ENCODE data around the gene FCMR. TPM values are rescaled to one million over a fixed set of nuclear protein-coding genes. Genes with fewer than 3 reads are reported as not detected.

The FCMR gene
- total and polyA plus RNA-seq, 9 of the 15 experiments (the other 6 are each of a cell fraction or from before 2014, with no cell fraction given) = 0.11 to 0.82 (median 0.20) TPM; not detected in 5

- peaks cover 9 to 18% of the 10 kb centered on the region in 2 experiments; a peak in 4 of 5 replicates for H3K4me1 ChIP-seq (replicated peaks in 1 of 2; ENCODE audit: control insufficient read depth in 2 of 2, insufficient read depth in 2 of 2, low read length in 2 of 2)
- TF ChIP-seq XRCC4 (IDR thresholded peaks at IDR 0.05; ENCODE audit: extremely low read depth, insufficient read depth, insufficient read length) = no peak
- no peak for TF ChIP-seq MYC (IDR thresholded peaks at IDR 0.05; ENCODE audit: low read depth, low read length)
- no peak for TF ChIP-seq MYC (CRISPR knock-in tag; IDR thresholded peaks at IDR 0.05; ENCODE audit: borderline replicate concordance, low read depth)
- TF ChIP-seq MNT (conservative IDR thresholded peaks at IDR 0.05) = no peak
- no peak for TF ChIP-seq SIN3B (IDR thresholded peaks at IDR 0.05; ENCODE audit: low read depth)
- no peak for TF ChIP-seq ZEB2 (IDR thresholded peaks at IDR 0.05)
- TF ChIP-seq ELF1 (tag; IDR thresholded peaks at IDR 0.05) = no peak
- TF ChIP-seq MAFK (IDR thresholded peaks at IDR 0.05; ENCODE audit: low read length) = no peak
- no peak for TF ChIP-seq MED1 (CRISPR knock-in tag; IDR thresholded peaks at IDR 0.05; ENCODE audit: borderline replicate concordance)
- no peak for TF ChIP-seq POLR2H (tag; IDR thresholded peaks at IDR 0.05; ENCODE audit: low read depth)
- peak; percentile 82 to 92 (median 87) for TF ChIP-seq CTCF (IDR thresholded peaks at IDR 0.05 in 2 of 3, conservative IDR thresholded peaks at IDR 0.05 in 1 of 3; ENCODE audit: insufficient read depth in 2 of 3, low read depth in 1 of 3, low read length in 3 of 3)
- TF ChIP-seq POLR2A (conservative IDR thresholded peaks at IDR 0.05) = no peak
- TF ChIP-seq ETS1 (conservative IDR thresholded peaks at IDR 0.05; ENCODE audit: control insufficient read depth, low read depth, low read length) = no peak
- no peak for TF ChIP-seq HMG20B (CRISPR knock-in tag; IDR thresholded peaks at IDR 0.05)
- TF ChIP-seq ZNF140 (CRISPR knock-in tag; IDR thresholded peaks at IDR 0.05) = no peak
- TF ChIP-seq MCM5 (IDR thresholded peaks at IDR 0.05; ENCODE audit: low read depth) = no peak
- no peak for TF ChIP-seq ZNF436 (CRISPR knock-in tag; IDR thresholded peaks at IDR 0.05)
- no peak for TF ChIP-seq NR3C1 (CRISPR knock-in tag; IDR thresholded peaks at IDR 0.05)
- TF ChIP-seq FOXK2 (conservative IDR thresholded peaks at IDR 0.05 in 1 of 2, IDR thresholded peaks at IDR 0.05 in 1 of 2; ENCODE audit: low read depth in 2 of 2) = no peak
These were observed 14.3 kb downstream of the FCMR start for GRCh38 chr1:206907304-206907991.

More at GRCh38 chr1:206907304-206907991, 14.3 kb downstream of the FCMR start:
- H3K79me2 ChIP-seq (ENCODE audit: control insufficient read depth, insufficient read depth, low read length) = no peaks in the 10 kb centered on the region
- ATAC-seq = peak; percentile 89
- H3K4me3 ChIP-seq = no peak overlapping the region
- H3K4me2 ChIP-seq (ENCODE audit: insufficient read depth, low read length) = peak overlapping the region; percentile 92
- peak; percentile 80 to 87 (median 82) for DNase-seq (ENCODE audit: extremely low read depth in 1 of 4, low spot score in 3 of 4)
- intact Hi-C loops (cut with micrococcal nuclease) = no loop called here
- peak overlapping the region; percentile 28 to 30; a peak in 2 of 4 replicates for H3K9ac ChIP-seq (ENCODE audit: insufficient read depth in 1 of 2, low read depth in 2 of 2, low read length in 2 of 2)
- peak overlapping the region; percentile 99 for H2AFZ ChIP-seq (ENCODE audit: low read depth, low read length)
- H4K20me1 ChIP-seq (replicated peaks; ENCODE audit: control insufficient read depth, insufficient read depth, low read length) = no peaks in the 10 kb centered on the region
- H3K9me1 ChIP-seq (ENCODE audit: control insufficient read depth, insufficient read depth, low read length) = no peaks in the 10 kb centered on the region
- no peaks in the 10 kb centered on the region for H3K36me3 ChIP-seq (ENCODE audit: control insufficient read depth, insufficient read depth, low read length)
- no TSS peak for BruUV-seq (replicated peaks)
- no peaks in the 10 kb centered on the region for H3K9me3 ChIP-seq (replicated peaks; ENCODE audit: control insufficient read depth, insufficient read depth, low read depth, low read length)
- WGBS (ENCODE audit: insufficient coverage, low coverage, missing lambda C conversion rate) = 14% methylated on average over 21 of the region's 23 CpGs
- in situ Hi-C loops (cut with MboI) = loop anchor here (25.0 kb wide), 1 partner anchor 295 kb away; the partner anchor contains the start of gene EIF2D
- ChIA-PET CTCF (ENCODE audit: low intra/inter-chr PET ratio) (interaction anchor here (0.7 to 1.5 kb wide), 3 partner anchors 168 to 274 kb away, joined by 3 to 4 read pairs (median 3); no protein-coding TSS in a partner anchor), POLR2A (interaction anchor here (0.7 to 2.5 kb wide), 5 partner anchors 9 to 785 kb away, joined by 3 to 7 read pairs (median 3); no protein-coding TSS in a partner anchor)
- FAIRE-seq = peak; percentile 55
- no peak overlapping the region; the same call in 2 of the 3 replicates for H3K27ac ChIP-seq (ENCODE audit: extremely low read depth, low read depth, low read length)
- H3K27me3 ChIP-seq (ENCODE audit: control insufficient read depth in 2 of 2, insufficient read depth in 2 of 2, low read length in 2 of 2) = peaks cover 13 to 41% of the 10 kb centered on the region in 2 experiments

All from K562 (cell line).